Astrocyte of the cerebellum (primary cell): ENCODE data around the gene ATAD3B.

Experiments
- DNase-seq: peaks from one replicate; pipeline ENCODE4 v3.0.0-alpha.2; 2011; ENCODE audit warnings: low read depth
- H3K4me3 ChIP-seq: 2 replicates; pipeline ENCODE4 v1.5.1; 2011; ENCODE audit warnings: mild to moderate bottlenecking, low read depth, low read length, moderate library complexity
- CTCF ChIP-seq: IDR thresholded peaks from 2 replicates; pipeline ENCODE4 v1.5.1; 2012; ENCODE audit warnings: low read length, low read depth, moderate library complexity, mild to moderate bottlenecking; ENCODE audit errors: missing control alignments
- in situ Hi-C: cut with HindIII; loops from 2 replicates; pipeline ENCODE4 v1.10.0; 2017; ENCODE audit warnings: low sequenced_read_pairs

ATAD3B gene

DNA sequence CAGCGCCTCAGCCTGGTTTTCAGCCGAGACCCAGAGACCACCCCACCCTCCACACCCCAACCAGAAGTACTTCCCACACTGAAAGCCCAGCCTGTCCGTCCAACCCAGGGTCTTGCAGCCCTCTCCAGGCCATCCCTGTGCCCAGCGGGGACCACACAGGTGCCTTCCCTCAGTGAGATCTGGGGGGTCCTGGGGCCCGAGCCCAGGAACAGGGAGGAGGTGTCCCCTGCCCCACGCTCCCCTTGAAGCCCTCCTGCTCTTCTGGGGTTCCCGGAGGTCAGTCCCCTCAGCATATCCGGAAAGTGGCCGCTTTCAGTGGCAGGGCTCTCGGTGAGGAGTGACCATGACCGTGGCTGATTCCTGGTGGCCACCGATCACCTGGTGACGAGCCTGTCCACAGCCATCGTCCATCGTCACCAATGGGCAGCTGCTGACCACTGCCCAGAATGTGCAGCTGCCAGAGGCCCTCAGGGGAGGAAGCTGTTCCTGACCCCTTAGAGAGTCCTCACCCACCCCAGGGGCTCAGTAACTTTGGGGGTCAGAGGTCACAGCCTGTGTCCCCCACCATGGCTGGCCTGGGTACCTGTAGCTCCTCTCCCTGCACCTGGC is 65.5 kb downstream of the ATAD3B start:
- in situ Hi-C loops, result no loop called here
- no peak for TF ChIP-seq CTCF
- H3K4me3 ChIP-seq, result no peak overlapping the region
- DNase-seq, result no peak

DNA sequence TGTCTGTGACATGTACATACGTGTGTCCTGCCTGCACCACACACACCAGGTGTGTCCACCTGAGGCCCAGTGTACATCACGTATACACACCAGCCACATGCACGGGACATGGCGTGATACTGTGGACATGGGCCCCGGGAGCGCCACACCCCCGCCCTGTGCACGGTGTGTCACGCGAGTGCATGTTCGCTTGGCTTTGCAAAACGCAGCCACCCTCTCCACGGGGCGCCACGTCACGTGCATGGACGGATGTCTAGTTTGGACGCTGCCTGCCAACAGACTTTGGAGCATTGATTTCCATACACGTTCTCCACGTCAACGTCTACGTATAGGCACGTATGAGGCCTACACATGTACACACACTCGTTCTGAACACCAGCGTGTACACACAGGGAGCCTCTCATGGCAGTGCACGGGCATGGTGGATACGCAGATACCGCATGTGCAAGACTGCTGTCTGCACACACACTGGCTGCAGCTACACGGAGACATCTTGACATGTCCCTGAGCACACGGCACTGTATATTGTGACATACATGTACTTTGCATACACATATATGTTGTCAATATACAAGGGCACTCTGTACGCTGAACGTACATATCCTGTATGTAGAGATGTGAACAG is 66.2 kb downstream of the ATAD3B start:
- no peak for DNase-seq
- in situ Hi-C loops, result no loop called here
- no peak for TF ChIP-seq CTCF
- H3K4me3 ChIP-seq, result no peak overlapping the region

DNA sequence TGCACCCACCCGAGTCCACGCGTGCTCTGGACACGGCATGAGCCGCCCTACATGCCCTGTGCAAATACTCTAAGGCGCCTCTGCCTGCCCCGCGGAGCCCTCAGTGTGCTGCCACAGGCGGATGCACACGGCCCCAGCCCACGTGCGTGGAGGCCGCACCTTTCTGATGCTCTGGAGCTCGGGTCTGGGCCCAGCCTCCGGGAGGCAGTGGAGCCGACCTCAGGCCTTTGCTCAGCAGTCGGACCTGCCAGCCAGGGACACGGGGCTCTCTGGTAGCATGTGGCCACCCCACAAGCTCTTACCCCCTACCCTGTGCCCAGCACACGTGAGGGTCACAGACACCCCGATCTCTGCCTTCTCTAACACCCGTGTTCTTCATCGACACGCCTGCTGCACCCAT is 66.8 kb downstream of the ATAD3B start:
- DNase-seq, result no peak
- in situ Hi-C loops, result no loop called here
- peak overlapping the region; percentile 55 for H3K4me3 ChIP-seq
- TF ChIP-seq CTCF, result no peak

- no peak for DNase-seq
- in situ Hi-C loops, result no loop called here
- H3K4me3 ChIP-seq, result peak overlapping the region; percentile 55
- TF ChIP-seq CTCF, result no peak
These were observed 67.4 kb downstream of the ATAD3B start for GRCh38 chr1:1538989-1539309.

DNA sequence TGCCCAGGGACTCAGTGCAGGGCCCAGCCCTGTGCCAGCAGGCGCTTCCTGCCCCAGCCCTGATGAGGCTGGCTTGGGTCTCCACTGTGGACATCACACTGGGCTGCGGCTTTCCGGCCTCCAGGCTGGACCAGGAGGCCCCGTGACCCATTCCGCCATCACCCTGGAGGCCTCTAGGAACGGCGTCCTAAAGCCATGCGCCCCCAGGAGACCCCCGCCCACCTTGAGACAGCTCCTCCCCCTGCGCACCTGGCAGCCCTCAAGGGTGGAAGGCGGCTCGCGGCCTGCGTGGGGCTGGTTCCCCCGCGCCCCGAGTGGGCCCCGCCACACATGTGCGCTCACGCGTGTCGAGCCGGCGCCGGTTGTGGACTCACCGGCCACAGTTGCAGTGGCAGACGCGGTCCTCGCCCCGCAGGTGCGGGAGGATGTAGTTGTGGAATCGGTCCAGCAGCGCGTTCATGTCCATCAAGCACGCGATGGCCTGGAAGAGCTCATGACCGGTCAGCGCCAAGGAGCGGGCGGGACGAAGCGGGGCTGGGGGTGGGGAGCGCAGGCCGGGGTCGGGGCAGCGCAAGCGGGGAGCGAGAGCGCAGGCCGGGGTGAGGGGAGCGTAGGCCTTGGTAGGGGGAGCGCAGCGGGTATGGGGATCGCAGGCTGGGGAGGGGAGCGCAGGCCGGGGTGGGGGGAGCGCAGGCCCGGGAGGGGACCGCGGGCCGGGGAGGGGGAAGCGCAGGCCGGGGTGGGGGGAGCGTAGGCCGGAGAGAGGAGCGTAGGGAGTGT is 67.9 kb downstream of the ATAD3B start:
- peak overlapping the region; percentile 55 for H3K4me3 ChIP-seq
- in situ Hi-C loops, result no loop called here
- TF ChIP-seq CTCF, result no peak
- DNase-seq, result no peak

- peak within 1 kb of the TSS; percentile 55 for H3K4me3 ChIP-seq
- peak; percentile 42 for DNase-seq
- in situ Hi-C loops, result no loop called here
- TF ChIP-seq CTCF, result no peak
These were observed 68.7 kb downstream of the ATAD3B start, which contains the start of gene TMEM240 for GRCh38 chr1:1540090-1540817. Gene TMEM240 (minus strand): TSS chr1:1540624. CDS start chr1:1540346, 278 bp downstream.
